Prostate gland (tissue), 2 donors: Measurements from ENCODE around the gene CERS6. TPM values are rescaled to one million over a fixed set of nuclear protein-coding genes. Genes with fewer than 3 reads are reported as not detected.

ENCODE experiments used
- DNase-seq: peaks from one replicate; pipeline ENCODE4 v3.0.0-alpha.2; 2019; ENCODE audit warnings: low spot score
- H3K27ac ChIP-seq, 2 donors: fragments of 200-600 bp; sonication (generic); 2 replicates each; pipeline ENCODE4 v1.5.1; 2017 to 2019
- H3K27me3 ChIP-seq: fragments of 200-600 bp; sonication (generic); replicated peaks from 2 replicates; pipeline ENCODE4 v1.5.1; 2019; ENCODE audit not compliant: insufficient read depth
- H3K36me3 ChIP-seq, 2 donors: fragments of 200-600 bp; sonication (generic); 1 replicate in 1 of 2; 2 replicates in 1 of 2; pipeline versions ENCODE4 v1.5.1 to v1.8.1; 2017 to 2019
- H3K4me1 ChIP-seq: fragments of 200-600 bp; sonication (generic); replicated peaks from 2 replicates; pipeline ENCODE4 v1.5.1; 2019
- H3K4me3 ChIP-seq, 2 donors: fragments of 200-600 bp; sonication (generic); 2 replicates each; pipeline ENCODE4 v1.5.1; 2017 to 2019
- H3K9me3 ChIP-seq: fragments of 200-600 bp; sonication (generic); 2 replicates; pipeline ENCODE4 v1.5.1; 2017
- CTCF ChIP-seq, 4 experiments: fragments of 200-600 bp in 2 of 4; fragments of 450-650 bp in 2 of 4; sonication (generic) in 2 of 4; IDR thresholded peaks; 1 replicate in 3 of 4; 2 replicates in 1 of 4; pipeline ENCODE4 v1.5.1; 2016 to 2019; ENCODE audit warnings: antibody characterized with exemption in 4 of 4, mild to moderate bottlenecking in 2 of 4, moderate library complexity in 2 of 4
- POLR2A ChIP-seq: fragments of 450-650 bp; IDR thresholded peaks from one replicate; pipeline ENCODE4 v1.6.1; 2016; ENCODE audit warnings: antibody characterized with exemption, mild to moderate bottlenecking
- POLR2AphosphoS5 ChIP-seq: sonication (generic); formaldehyde crosslinking; IDR thresholded peaks from one replicate; pipeline ENCODE4 v1.6.1; 2017; ENCODE audit warnings: antibody characterized with exemption
- WGBS: methylation state at CpG from one replicate; pipeline ENCODE4 v1.1.5; 2018; 5-methylcytosine and 5-hydroxymethylcytosine counted together
- intact Hi-C: fragments of 100-400 bp; cut with DNase I; formaldehyde crosslinking; loops from one replicate; pipeline ENCODE4 v1.14.2; 2022
- total RNA-seq, 2 donors: library from RNA; depleted of rRNA; stranded (reverse); fragments of >200 nt; gene quantifications; one replicate each; pipeline ENCODE4 v1.1.0, GENCODE V29; 2016

Gene CERS6
- total RNA-seq, 2 donors from 2014 or later: 30.1 to 67.8 TPM

- no peak for DNase-seq
- no peak overlapping the region for H3K27ac ChIP-seq
- H3K9me3 ChIP-seq: no peaks in the 10 kb centered on the region
- intact Hi-C loops: loop anchor here (10.0 kb wide), 1 partner anchor 127 kb away; no protein-coding TSS in a partner anchor
- no peaks in the 10 kb centered on the region for H3K36me3 ChIP-seq
- no peak overlapping the region for H3K4me3 ChIP-seq
- TF ChIP-seq CTCF (IDR thresholded peaks at IDR 0.05) (no peak), POLR2A (no peak), POLR2AphosphoS5 (no peak)
- H3K4me1 ChIP-seq: no peaks in the 10 kb centered on the region
- 96% methylated on average over 1 of the region's 1 CpG for WGBS
- H3K27me3 ChIP-seq: no peaks in the 10 kb centered on the region
Observed at GRCh38 chr2:168538133-168538532, 82.1 kb downstream of the CERS6 start.

- intact Hi-C loops: loop anchor here (10.0 kb wide), 1 partner anchor 126 kb away; no protein-coding TSS in a partner anchor
- Histone ChIP-seq H3K27me3 (no peaks in the 10 kb centered on the region), H3K9me3 (no peaks in the 10 kb centered on the region), H3K36me3 (no peaks in the 10 kb centered on the region), H3K27ac (no peak overlapping the region), H3K4me1 (no peaks in the 10 kb centered on the region), H3K4me3 (no peak overlapping the region)
- 98% methylated on average over 2 of the region's 2 CpGs for WGBS
- no peak for DNase-seq
- TF ChIP-seq POLR2A (no peak), POLR2AphosphoS5 (no peak), CTCF (IDR thresholded peaks at IDR 0.05) (no peak)
Observed at GRCh38 chr2:168538534-168538933, 82.5 kb downstream of the CERS6 start.

- no peak for TF ChIP-seq POLR2AphosphoS5
- TF ChIP-seq POLR2A: no peak
- TF ChIP-seq CTCF (IDR thresholded peaks at IDR 0.05): no peak
- intact Hi-C loops: loop anchor here (10.0 kb wide), 1 partner anchor 125 kb away; no protein-coding TSS in a partner anchor
- WGBS: 100% methylated on average over 1 of the region's 1 CpG
Observed at GRCh38 chr2:168539945-168540344, 83.9 kb downstream of the CERS6 start.

GRCh38 chr2:168541858-168542257 lies 85.8 kb downstream of the CERS6 start:
- no peaks in the 10 kb centered on the region for H3K27me3 ChIP-seq
- H3K27ac ChIP-seq: no peak overlapping the region
- intact Hi-C loops: no loop called here
- TF ChIP-seq CTCF (IDR thresholded peaks at IDR 0.05) (no peak), POLR2AphosphoS5 (no peak), POLR2A (no peak)
- DNase-seq: no peak
- no peaks in the 10 kb centered on the region for H3K4me1 ChIP-seq
- H3K9me3 ChIP-seq: no peaks in the 10 kb centered on the region
- H3K4me3 ChIP-seq: no peak overlapping the region
- H3K36me3 ChIP-seq: no peaks in the 10 kb centered on the region
- 41% methylated on average over 1 of the region's 1 CpG for WGBS

More at GRCh38 chr2:168539945-168540344, 83.9 kb downstream of the CERS6 start:
- no peaks in the 10 kb centered on the region for H3K27me3 ChIP-seq
- H3K4me1 ChIP-seq: no peaks in the 10 kb centered on the region
- no peak for DNase-seq
- H3K36me3 ChIP-seq: no peaks in the 10 kb centered on the region
- H3K4me3 ChIP-seq: no peak overlapping the region
- no peak overlapping the region for H3K27ac ChIP-seq
- H3K9me3 ChIP-seq: no peaks in the 10 kb centered on the region

GRCh38 chr2:168543037-168543436 lies 87.0 kb downstream of the CERS6 start:
- H3K27me3 ChIP-seq: no peaks in the 10 kb centered on the region
- no peak for DNase-seq
- no peaks in the 10 kb centered on the region for H3K36me3 ChIP-seq
- intact Hi-C loops: no loop called here
- no peak overlapping the region for H3K27ac ChIP-seq
- no peaks in the 10 kb centered on the region for H3K4me1 ChIP-seq
- no peaks in the 10 kb centered on the region for H3K9me3 ChIP-seq
- no peak overlapping the region for H3K4me3 ChIP-seq
- TF ChIP-seq POLR2A: no peak
- TF ChIP-seq CTCF (IDR thresholded peaks at IDR 0.05): no peak
- no peak for TF ChIP-seq POLR2AphosphoS5
- WGBS: 63% methylated on average over 4 of the region's 4 CpGs
